Stromal cell of bone marrow (primary cell): ENCODE results near the gene KANSL2.
"Not testable (repeated sequence)": the region's sequence is repeated elsewhere in the genome, so short reads cannot be mapped to it uniquely, and the experiment has no call there.

Source experiments
- DNase-seq: peaks from one replicate; pipeline ENCODE4 v3.0.0-alpha.2; 2012; ENCODE audit warnings: low read depth

The KANSL2 gene

GRCh38 chr12:48682927-48683326 is 889 bp upstream of the KANSL2 start:
- no peak for DNase-seq

DNA sequence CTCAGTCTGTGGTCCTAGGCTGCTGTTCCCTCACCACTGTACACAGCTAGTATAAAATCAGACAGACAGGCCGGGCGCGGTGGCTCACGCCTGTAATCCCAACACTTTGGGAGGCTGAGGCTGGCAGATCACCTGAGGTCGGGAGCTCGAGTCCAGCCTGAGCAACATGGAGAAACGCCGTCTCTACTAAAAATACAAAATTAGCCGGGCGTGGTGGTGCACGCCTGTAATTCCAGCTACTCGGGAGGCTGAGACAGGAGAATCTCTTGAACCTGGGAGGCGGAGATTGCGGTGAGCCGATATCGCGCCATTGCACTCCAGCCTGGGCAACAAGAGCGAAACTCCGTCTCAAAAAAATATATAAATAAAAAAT is 481 bp upstream of the KANSL2 start:
- not testable (repeated sequence) for DNase-seq

- peak; percentile 6 for DNase-seq
Measured at GRCh38 chr12:48681399-48681709, 684 bp downstream of the KANSL2 start.

- no peak for DNase-seq
Measured at GRCh38 chr12:48680861-48681260, 1.2 kb downstream of the KANSL2 start.

DNA sequence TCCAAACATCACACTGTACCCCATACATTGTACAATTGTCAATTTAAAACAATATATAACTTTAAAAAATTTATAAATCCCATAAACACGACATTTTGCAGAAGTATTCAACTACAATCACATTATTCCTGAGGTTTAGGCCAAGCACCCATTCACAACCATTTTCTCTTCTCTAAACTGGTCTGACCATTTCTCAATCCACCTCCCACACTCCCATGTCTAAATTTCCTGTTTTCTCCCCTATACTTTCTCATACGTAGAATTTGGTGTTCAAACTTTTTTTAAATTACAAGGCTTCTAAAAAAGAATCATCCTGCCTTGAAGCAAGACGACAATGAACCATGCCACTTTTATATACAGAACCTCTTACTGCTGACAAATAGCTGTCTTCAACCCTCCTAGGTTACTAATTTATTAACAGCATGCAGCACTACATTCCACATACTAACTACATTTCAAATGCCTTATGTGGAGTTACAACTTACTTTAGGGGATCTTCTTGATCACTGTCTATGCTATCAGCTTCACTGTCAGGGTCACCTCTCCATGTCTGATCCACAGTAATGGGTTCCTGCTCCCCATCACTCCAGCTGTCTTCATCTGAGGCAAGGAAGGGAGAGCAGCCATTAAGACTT is 3.4 kb downstream of the KANSL2 start:
- DNase-seq, result no peak

- peak; percentile 38 for DNase-seq
Measured at GRCh38 chr12:48671231-48671856, 10.7 kb downstream of the KANSL2 start.

GRCh38 chr12:48668996-48669395 is 13.0 kb downstream of the KANSL2 start:
- no peak for DNase-seq

- no peak for DNase-seq
Measured at GRCh38 chr12:48659863-48660262, 22.2 kb downstream of the KANSL2 start.

- DNase-seq, result no peak
Measured at GRCh38 chr12:48651681-48652080, 30.4 kb downstream of the KANSL2 start.

GRCh38 chr12:48645354-48645753 is 36.7 kb downstream of the KANSL2 start:
- not testable (repeated sequence) for DNase-seq

GRCh38 chr12:48643011-48643410 is 39.0 kb downstream of the KANSL2 start:
- no peak for DNase-seq

DNA sequence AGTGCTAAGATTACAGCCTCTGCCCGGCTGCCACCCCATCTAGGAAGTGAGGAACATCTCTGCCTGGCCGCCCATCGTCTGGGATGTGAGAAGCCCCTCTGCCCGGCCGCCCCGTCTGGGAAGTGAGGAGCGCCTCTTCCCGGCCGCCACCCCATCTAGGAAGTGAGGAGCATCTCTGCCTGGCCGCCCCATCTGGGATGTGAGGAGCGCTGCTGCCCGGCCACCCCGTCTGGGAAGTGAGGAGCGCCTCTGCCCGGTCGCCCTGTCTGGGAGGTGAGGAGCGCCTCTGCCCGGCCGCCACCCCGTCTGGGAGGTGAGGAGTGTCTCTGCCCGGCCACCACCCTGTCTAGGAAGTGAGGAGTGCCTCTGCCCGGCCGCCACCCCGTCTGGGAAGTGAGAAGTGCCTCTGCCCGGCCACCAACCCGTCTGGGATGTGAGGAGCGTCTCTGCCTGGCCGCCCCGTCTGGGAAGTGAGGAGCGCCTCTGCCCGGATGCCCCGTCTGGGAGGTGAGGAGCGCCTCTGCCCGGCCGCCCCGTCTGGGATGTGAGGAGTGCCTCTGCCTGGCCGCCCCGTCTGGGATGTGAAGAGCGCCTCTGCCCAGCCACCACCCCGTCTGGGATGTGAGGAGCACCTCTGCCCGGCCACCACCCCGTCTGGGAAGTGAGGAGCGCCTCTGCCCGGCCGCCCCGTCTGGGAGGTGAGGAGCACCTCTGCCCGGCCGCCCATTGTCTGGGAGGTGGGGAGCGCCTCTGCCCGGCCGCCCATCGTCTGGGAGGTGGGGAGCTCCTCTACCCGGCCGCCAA is 40.1 kb downstream of the KANSL2 start:
- not testable (repeated sequence) for DNase-seq

DNA sequence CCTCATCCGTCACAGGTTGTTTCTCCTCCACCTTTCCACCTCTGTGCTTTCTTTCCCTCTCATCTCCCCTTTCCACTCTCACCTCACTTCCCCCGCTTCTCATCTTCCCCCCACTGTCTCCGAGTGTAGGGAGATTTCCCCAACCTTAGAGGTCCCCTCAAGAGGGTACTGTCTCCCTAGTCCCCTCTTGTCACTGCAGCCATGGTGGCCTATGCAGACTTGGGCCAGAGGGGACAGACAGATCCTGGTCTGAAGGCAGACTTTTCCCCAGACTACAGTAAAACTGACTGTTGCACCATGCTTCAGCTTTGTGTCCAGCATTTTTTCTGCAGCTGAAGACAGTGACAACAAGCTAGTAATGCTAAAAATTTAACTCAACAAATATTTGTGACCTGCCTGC is 41.2 kb downstream of the KANSL2 start:
- DNase-seq, result no peak

DNA sequence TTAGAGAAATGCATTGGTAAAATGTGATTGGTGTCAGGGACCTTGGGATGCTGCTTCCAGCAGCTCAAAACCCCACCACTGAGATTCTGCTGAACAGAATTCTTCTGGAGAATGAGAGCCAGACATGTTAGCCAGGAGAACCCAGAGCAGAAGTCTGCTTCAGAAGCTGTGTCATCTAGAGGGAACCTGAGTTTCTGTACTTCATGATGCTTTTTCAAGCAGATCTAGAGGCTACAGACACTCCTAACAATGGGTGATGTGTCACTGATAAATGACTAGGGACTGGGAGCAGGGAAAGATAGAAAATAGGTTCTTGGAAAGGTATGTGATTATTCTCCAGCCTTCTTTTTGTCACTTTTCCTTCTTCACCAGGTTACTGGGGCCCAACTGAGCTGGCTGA is 41.6 kb downstream of the KANSL2 start:
- no peak for DNase-seq

- DNase-seq, result no peak
Measured at GRCh38 chr12:48631071-48631470, 51.0 kb downstream of the KANSL2 start.

GRCh38 chr12:48630346-48630745 is 51.7 kb downstream of the KANSL2 start:
- no peak for DNase-seq

GRCh38 chr12:48629541-48629940 is 52.5 kb downstream of the KANSL2 start:
- no peak for DNase-seq

GRCh38 chr12:48627556-48627955 is 54.5 kb downstream of the KANSL2 start:
- DNase-seq, result no peak

GRCh38 chr12:48622997-48623396 is 59.0 kb downstream of the KANSL2 start:
- not testable (repeated sequence) for DNase-seq

DNA sequence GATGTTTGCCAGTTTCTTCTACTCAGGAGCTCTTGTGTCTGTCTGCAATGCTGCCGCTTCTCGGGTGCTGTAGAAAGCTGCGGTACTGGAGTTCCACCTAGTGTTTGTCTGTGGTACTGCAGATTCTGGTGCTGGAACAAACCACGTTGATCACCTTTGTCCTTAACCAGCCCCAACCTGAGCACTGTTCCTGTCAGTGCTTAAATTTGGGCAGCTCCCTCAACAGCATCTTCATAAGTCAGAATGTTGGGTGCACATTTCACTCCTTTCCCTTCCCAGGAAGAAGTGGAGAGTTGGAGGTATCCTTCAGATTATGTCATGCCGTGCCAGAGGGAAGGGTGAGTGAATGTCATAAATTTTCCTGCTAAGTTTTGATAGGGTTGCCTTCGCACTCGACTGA is 63.5 kb downstream of the KANSL2 start:
- peak; percentile 44 for DNase-seq

DNA sequence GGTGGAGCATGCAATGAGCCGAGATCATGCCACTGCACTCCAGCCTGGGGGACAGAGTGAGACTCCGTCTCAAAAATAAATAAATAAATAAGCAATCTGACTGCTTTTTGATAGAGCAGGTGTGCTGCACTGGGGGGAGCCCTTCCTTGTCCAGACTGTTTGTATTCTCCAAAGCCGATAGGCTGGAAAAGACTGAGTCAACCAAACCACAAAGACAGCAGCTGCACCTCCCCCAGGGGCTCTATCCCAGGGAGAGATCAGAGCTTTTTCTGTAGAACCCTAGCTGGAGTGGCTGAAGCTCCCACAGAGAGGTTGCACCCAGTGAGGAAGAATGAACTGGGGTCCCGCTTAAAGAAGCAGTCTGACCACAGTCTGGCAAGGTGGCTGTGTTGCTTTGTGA is 66.4 kb downstream of the KANSL2 start:
- no peak for DNase-seq

GRCh38 chr12:48613321-48613720 is 68.7 kb downstream of the KANSL2 start:
- no peak for DNase-seq
